DMS79 treated with DMSO at 0.1 percent for 48 hours (cell line): ENCODE results near the gene KRT84.
"Not testable (repeated sequence)": the region's sequence is repeated elsewhere in the genome, so short reads cannot be mapped to it uniquely, and the experiment has no call there.

ENCODE experiments used
- DNase-seq: peaks from one replicate; lab custom pipeline; 2025; lab: John Stamatoyannopoulos, UW

The KRT84 gene

GRCh38 chr12:52410589-52411248 lies 25.3 kb upstream of the KRT84 start:
- DNase-seq, result not testable (repeated sequence)

GRCh38 chr12:52407918-52408317 lies 22.5 kb upstream of the KRT84 start:
- DNase-seq, result no peak

GRCh38 chr12:52405922-52406385 lies 20.5 kb upstream of the KRT84 start, which contains the start of gene KRT82:
Gene KRT82, minus strand, starts transcription at chr12:52406335. Its CDS starts 58 bp downstream, at chr12:52406277.
- no peak for DNase-seq

GRCh38 chr12:52404951-52405350 lies 19.5 kb upstream of the KRT84 start:
- no peak for DNase-seq

GRCh38 chr12:52403561-52403960 lies 18.1 kb upstream of the KRT84 start:
- no peak for DNase-seq

- DNase-seq, result no peak
These were observed 17.6 kb upstream of the KRT84 start for GRCh38 chr12:52402873-52403540.

- no peak for DNase-seq
These were observed 16.9 kb upstream of the KRT84 start for GRCh38 chr12:52402377-52402776.

GRCh38 chr12:52401926-52402325 lies 16.5 kb upstream of the KRT84 start:
- no peak for DNase-seq

GRCh38 chr12:52401526-52401925 lies 16.1 kb upstream of the KRT84 start:
- DNase-seq, result no peak

GRCh38 chr12:52400906-52401305 lies 15.5 kb upstream of the KRT84 start:
- DNase-seq, result no peak

GRCh38 chr12:52399756-52400155 lies 14.3 kb upstream of the KRT84 start:
- no peak for DNase-seq

GRCh38 chr12:52398176-52398575 lies 12.7 kb upstream of the KRT84 start:
- no peak for DNase-seq

- DNase-seq, result no peak
These were observed 11.2 kb upstream of the KRT84 start for GRCh38 chr12:52396656-52397055.

GRCh38 chr12:52395761-52396434 lies 10.4 kb upstream of the KRT84 start:
- no peak for DNase-seq

GRCh38 chr12:52394836-52395405 lies 9.5 kb upstream of the KRT84 start:
- no peak for DNase-seq

GRCh38 chr12:52392465-52393007 lies 7.1 kb upstream of the KRT84 start:
- no peak for DNase-seq

- peak; percentile 49 for DNase-seq
These were observed 6.2 kb upstream of the KRT84 start for GRCh38 chr12:52391618-52392002.

GRCh38 chr12:52390739-52391617 lies 5.5 kb upstream of the KRT84 start:
- no peak for DNase-seq

- DNase-seq, result no peak
These were observed 4.1 kb upstream of the KRT84 start for GRCh38 chr12:52389313-52390207.

- DNase-seq, result no peak
These were observed 2.4 kb upstream of the KRT84 start for GRCh38 chr12:52387859-52388258.
